ENCODE data around the gene PRRT4.
A peak's percentile ranks its signal among the peaks of the same experiment; 100 is the strongest.

Gene PRRT4

GRCh38 chr7:128381161-128381821, 19.8 kb upstream of the PRRT4 start:
- no peaks in the 10 kb centered on the region for H3F3A ChIP-seq (ENCODE audit: insufficient read depth, low read length)
- H3K27me3 ChIP-seq (replicated peaks; ENCODE audit: insufficient read depth, low read length) = no peaks in the 10 kb centered on the region
- H2AFZ ChIP-seq (ENCODE audit: low read length) = no peak overlapping the region
- TF ChIP-seq CTCF (IDR thresholded peaks at IDR 0.05; ENCODE audit: low read length) (peak; percentile 85), EZH2 (optimal IDR thresholded peaks at IDR 0.05; ENCODE audit: low read depth, low read length) (no peak)
- no peak overlapping the region for H3K4me2 ChIP-seq (ENCODE audit: low read depth, low read length)
- peak; percentile 30 for DNase-seq
- no peak overlapping the region for H3K27ac ChIP-seq (ENCODE audit: low read length)
- no peaks in the 10 kb centered on the region for H3K4me1 ChIP-seq (ENCODE audit: low read length)
- no peaks in the 10 kb centered on the region for H3K9me2 ChIP-seq (replicated peaks; ENCODE audit: insufficient read depth, low read length)
- H3K9me3 ChIP-seq (replicated peaks; ENCODE audit: insufficient read depth, low read length) = no peaks in the 10 kb centered on the region
- no peaks in the 10 kb centered on the region for H4K20me1 ChIP-seq (ENCODE audit: insufficient read depth, low read length)
- H3K9ac ChIP-seq (ENCODE audit: low read length) = no peak overlapping the region
- no peak overlapping the region for H3K4me3 ChIP-seq (ENCODE audit: low read length)
- no peaks in the 10 kb centered on the region for H3K79me2 ChIP-seq (ENCODE audit: low read length)
- no peaks in the 10 kb centered on the region for H3K36me3 ChIP-seq (replicated peaks; ENCODE audit: insufficient read depth, low read length)

GRCh38 chr7:128380483-128381106, 19.1 kb upstream of the PRRT4 start:
- H3K27ac ChIP-seq (ENCODE audit: low read length) = no peak overlapping the region
- H3K4me1 ChIP-seq (ENCODE audit: low read length) = no peaks in the 10 kb centered on the region
- H2AFZ ChIP-seq (ENCODE audit: low read length) = no peak overlapping the region
- H3K4me2 ChIP-seq (ENCODE audit: low read depth, low read length) = no peak overlapping the region
- H3K4me3 ChIP-seq (ENCODE audit: low read length) = no peak overlapping the region
- no peaks in the 10 kb centered on the region for H3K9me3 ChIP-seq (replicated peaks; ENCODE audit: insufficient read depth, low read length)
- H4K20me1 ChIP-seq (ENCODE audit: insufficient read depth, low read length) = no peaks in the 10 kb centered on the region
- no peaks in the 10 kb centered on the region for H3K9me2 ChIP-seq (replicated peaks; ENCODE audit: insufficient read depth, low read length)
- no peaks in the 10 kb centered on the region for H3K36me3 ChIP-seq (replicated peaks; ENCODE audit: insufficient read depth, low read length)
- no peak overlapping the region for H3K9ac ChIP-seq (ENCODE audit: low read length)
- DNase-seq = no peak
- TF ChIP-seq EZH2phosphoT487 (IDR thresholded peaks at IDR 0.05; ENCODE audit: low read length) = no peak
- no peak for TF ChIP-seq EZH2 (optimal IDR thresholded peaks at IDR 0.05; ENCODE audit: low read depth, low read length)
- TF ChIP-seq CTCF (IDR thresholded peaks at IDR 0.05; ENCODE audit: low read length) = no peak
- H3K79me2 ChIP-seq (ENCODE audit: low read length) = no peaks in the 10 kb centered on the region
- no peaks in the 10 kb centered on the region for H3F3A ChIP-seq (ENCODE audit: insufficient read depth, low read length)
- H3K27me3 ChIP-seq (replicated peaks; ENCODE audit: insufficient read depth, low read length) = no peaks in the 10 kb centered on the region

- H3K9ac ChIP-seq (ENCODE audit: low read length) = no peak overlapping the region
- H2AFZ ChIP-seq (ENCODE audit: low read length) = no peak overlapping the region
- H3K4me1 ChIP-seq (ENCODE audit: low read length) = no peaks in the 10 kb centered on the region
- H3F3A ChIP-seq (ENCODE audit: insufficient read depth, low read length) = no peaks in the 10 kb centered on the region
- no peaks in the 10 kb centered on the region for H4K20me1 ChIP-seq (ENCODE audit: insufficient read depth, low read length)
- no peak for DNase-seq
- no peaks in the 10 kb centered on the region for H3K79me2 ChIP-seq (ENCODE audit: low read length)
- no peak overlapping the region for H3K4me3 ChIP-seq (ENCODE audit: low read length)
- no peaks in the 10 kb centered on the region for H3K9me3 ChIP-seq (replicated peaks; ENCODE audit: insufficient read depth, low read length)
- TF ChIP-seq EZH2phosphoT487 (IDR thresholded peaks at IDR 0.05; ENCODE audit: low read length) = no peak
- TF ChIP-seq CTCF (IDR thresholded peaks at IDR 0.05; ENCODE audit: low read length) = no peak
- TF ChIP-seq EZH2 (optimal IDR thresholded peaks at IDR 0.05; ENCODE audit: low read depth, low read length) = no peak
- no peaks in the 10 kb centered on the region for H3K36me3 ChIP-seq (replicated peaks; ENCODE audit: insufficient read depth, low read length)
- H3K4me2 ChIP-seq (ENCODE audit: low read depth, low read length) = no peak overlapping the region
- H3K9me2 ChIP-seq (replicated peaks; ENCODE audit: insufficient read depth, low read length) = no peaks in the 10 kb centered on the region
- H3K27me3 ChIP-seq (replicated peaks; ENCODE audit: insufficient read depth, low read length) = no peaks in the 10 kb centered on the region
- H3K27ac ChIP-seq (ENCODE audit: low read length) = no peak overlapping the region
Measured at GRCh38 chr7:128379900-128380479, 18.5 kb upstream of the PRRT4 start.
